T-helper 1 cell (primary cell): Measurements from ENCODE around the gene ARHGAP24.
"Not testable (repeated sequence)": the region's sequence is repeated elsewhere in the genome, so short reads cannot be mapped to it uniquely, and the experiment has no call there.

Source experiments
- DNase-seq, 5 donors: peaks; one replicate each; pipeline ENCODE4 v3.0.0-alpha.2; 2012 to 2020

Gene ARHGAP24

DNA sequence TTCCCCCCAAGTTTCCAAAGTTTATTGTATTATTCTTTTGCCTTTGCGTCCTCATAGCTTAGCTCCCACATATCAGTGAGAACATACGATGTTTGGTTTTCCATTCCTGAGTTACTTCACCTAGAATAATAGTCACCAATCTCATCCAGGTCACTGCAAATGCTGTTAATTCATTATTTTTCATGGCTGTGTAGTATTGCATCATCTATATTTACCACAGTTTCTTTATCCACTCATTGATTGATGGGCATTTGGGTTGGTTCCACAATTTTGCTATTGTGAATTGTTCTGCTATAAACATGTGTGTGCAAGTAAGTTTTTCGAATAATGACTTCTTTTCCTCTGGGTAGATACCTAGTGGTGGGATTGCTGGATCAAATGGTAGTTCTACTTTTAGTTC, 43.6 kb downstream of the ARHGAP24 start:
- not testable (repeated sequence) for DNase-seq

GRCh38 chr4:85520765-85521749, 46.1 kb downstream of the ARHGAP24 start:
- no peak for DNase-seq

DNA sequence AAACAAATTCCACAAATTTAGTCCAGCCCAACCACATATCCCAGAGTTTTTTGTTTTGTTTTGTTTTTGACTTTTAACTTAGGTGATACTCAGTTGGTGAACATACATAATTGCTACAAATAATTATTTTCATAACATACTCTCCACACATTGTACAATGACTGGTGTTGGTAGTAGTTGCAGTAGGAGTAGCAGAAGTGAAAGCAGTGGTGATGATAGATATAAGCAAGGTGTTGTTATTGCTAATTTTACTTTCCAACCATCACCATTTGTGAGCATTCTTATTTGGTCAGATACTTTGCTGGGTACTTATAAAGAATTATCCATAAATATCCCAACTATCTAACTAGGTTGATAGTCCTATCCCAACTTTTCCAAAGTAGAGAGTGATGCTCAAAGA, 47.3 kb downstream of the ARHGAP24 start:
- no peak for DNase-seq

- no peak for DNase-seq
Measured at GRCh38 chr4:85522836-85523235, 47.9 kb downstream of the ARHGAP24 start.

GRCh38 chr4:85527815-85528214, 52.9 kb downstream of the ARHGAP24 start:
- DNase-seq: no peak

GRCh38 chr4:85531560-85532341, 56.8 kb downstream of the ARHGAP24 start:
- DNase-seq: no peak

DNA sequence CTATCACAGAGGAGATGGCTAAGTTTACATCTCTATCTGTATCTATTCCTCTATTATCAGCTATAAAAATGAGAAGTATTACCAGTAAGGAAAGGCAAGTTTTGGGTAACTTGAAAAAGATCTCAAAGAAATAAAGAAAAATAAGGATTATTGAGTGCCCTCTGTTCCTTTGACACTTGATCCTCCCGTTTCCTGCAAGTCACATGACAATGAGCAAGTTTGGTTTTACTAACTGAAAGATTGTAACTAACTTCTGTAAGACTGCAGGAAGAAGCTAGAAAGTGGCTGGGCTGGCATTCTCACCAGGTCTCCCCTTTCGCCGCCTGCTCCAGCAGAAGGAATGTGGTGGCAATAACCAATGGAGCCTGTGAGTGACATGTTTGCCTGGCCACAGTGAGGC, 59.2 kb downstream of the ARHGAP24 start:
- DNase-seq: no peak

DNA sequence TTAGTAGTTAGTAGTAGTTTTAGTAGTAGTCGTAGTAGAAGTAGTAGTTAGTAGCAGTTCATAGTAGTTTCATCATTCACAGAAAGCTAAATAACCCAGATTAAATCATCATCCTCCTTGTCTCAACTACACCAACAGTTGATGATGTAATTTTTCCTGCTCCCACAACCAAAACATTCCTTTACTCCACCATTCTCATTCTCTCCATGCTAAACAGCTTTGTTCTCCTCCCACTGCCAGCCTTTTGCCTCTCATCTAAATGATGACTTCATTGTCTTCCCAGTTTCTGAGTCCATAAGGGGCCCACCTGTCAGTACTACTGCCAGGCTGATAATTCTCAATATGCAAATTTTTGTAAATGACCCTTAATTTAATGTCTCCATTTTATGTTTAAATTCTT, 68.9 kb downstream of the ARHGAP24 start:
- DNase-seq: no peak

GRCh38 chr4:85544751-85545150, 69.8 kb downstream of the ARHGAP24 start:
- DNase-seq: no peak

GRCh38 chr4:85548116-85548515, 73.2 kb downstream of the ARHGAP24 start:
- DNase-seq: no peak

GRCh38 chr4:85548841-85549240, 73.9 kb downstream of the ARHGAP24 start:
- DNase-seq: no peak

- no peak for DNase-seq
Measured at GRCh38 chr4:85555206-85555605, 80.3 kb downstream of the ARHGAP24 start.

DNA sequence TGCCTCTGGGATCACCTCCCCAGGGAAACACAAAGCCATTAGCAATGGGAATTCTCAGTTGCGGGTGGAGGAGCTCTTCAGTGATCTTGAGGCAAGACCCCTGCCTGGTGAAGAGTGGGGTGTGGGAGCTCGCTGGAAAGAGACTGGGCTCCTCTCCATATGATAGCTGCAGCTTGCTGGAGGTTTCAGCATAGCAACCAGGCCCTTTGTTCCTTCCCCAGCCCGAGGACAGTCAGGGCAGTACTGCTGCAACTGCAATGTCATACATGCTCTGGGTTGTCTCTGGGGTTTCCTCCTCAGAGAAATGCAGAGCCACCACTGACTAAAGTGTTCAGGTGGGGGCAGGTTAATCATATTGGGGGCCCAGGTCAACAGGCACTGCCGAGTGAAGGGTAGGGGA, 81.3 kb downstream of the ARHGAP24 start:
- DNase-seq: no peak

DNA sequence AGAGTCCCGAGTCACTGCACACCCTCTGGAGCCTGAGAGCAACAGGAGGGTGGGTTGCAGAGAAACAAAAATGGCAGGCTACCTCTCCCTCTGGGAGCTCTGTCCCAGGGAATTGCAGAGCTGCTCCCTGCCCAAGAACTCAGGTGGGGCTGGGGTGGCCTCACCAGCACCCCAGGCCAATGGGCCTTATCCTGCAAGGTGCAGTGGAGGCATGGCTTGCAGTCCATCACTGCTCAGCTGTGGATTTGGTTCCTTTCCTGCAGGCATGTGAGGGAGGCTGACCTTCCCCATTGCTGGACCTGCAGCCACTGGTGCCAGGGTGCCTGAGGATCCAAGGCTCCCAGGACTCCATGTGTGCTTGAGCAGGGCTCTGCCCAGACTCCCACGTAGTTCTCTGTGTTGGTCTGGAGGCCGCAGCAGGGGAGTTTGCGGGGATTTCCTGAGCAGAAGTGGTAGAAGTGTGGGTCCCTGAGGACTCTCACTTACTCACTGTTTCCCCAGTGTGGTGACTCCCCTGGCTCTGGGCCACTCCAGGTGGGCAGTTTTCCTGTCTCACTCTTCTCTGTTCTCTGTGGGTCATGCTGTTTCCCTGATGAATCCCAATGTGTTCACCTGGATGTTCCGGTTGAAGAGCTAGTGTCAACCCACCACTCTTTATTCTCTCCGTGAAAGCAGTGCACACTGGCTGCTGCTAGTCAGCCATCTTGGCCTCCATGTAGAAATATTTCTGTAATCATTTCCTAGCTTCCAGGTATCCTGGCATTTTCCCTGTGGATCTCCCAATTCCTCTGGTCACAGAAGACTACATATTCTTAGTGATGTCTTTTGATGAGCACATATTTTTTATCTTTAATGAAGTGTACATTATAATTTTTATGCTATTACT, 82.3 kb downstream of the ARHGAP24 start:
- no peak for DNase-seq

GRCh38 chr4:85565761-85566480, 91.0 kb downstream of the ARHGAP24 start:
- no peak for DNase-seq

DNA sequence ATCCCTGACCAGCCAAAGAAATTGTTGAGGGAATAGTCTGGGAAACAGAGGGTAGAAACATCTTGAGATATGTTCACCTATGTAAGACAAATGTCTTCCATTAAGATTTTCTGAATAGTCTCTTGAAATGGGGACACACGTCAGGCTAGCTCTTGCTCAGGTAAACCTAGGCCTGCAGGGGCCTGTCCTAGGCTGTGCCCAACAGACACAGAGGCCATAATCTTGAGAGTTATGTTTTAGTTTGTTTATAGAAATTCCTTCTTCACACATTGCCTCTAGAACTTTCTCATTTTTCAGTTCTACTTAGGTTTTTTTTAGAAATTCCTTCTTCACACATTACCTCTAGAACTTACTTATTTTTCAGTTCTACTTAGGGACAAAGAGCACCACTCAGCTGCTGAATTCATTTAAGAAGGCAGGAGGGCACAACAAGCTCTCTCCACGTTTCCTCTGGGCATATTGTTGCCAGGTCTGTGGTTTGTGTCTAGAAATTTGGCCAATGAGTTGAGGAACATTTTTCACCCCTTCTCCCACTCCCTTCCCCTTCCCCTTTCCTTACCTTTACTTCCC, 94.9 kb downstream of the ARHGAP24 start:
- no peak for DNase-seq

DNA sequence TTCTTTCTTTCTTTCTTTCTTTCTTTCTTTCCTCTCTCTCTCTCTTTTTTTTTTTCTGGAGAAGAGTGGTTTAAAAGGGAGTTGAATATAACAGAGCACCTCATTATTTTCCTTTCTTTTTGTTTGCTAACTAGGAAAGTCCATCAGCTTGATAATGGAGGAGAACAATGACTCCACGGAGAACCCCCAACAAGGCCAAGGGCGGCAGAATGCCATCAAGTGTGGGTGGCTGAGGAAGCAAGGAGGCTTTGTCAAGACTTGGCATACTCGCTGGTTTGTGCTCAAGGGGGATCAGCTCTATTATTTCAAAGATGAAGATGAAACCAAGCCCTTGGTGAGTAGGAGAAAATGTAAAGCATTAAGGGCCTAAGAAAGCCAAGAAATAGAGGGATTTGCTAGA, 95.4 kb downstream of the ARHGAP24 start:
- no peak for DNase-seq

- no peak for DNase-seq
Measured at GRCh38 chr4:85571008-85571407, 96.1 kb downstream of the ARHGAP24 start.

DNA sequence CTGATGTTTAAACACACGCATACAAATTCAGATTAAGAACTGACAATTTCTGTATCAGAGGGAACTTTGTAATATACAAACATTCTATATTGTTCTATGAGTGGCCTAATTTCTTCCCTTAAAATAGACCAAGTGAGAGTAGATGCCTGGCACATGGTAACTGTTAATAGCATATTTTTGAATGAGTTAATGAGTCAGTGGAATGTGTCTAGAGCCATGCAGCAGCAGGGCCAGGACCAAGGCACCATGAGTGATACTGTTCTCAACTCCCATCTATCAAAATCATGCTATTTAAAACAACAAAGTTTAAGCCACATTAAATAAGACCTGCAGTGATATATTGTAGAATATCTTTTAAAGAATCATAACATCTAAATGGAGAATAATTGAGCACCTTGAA, 98.3 kb downstream of the ARHGAP24 start:
- DNase-seq: no peak

GRCh38 chr4:85577307-85577706, 102.4 kb downstream of the ARHGAP24 start:
- no peak for DNase-seq

DNA sequence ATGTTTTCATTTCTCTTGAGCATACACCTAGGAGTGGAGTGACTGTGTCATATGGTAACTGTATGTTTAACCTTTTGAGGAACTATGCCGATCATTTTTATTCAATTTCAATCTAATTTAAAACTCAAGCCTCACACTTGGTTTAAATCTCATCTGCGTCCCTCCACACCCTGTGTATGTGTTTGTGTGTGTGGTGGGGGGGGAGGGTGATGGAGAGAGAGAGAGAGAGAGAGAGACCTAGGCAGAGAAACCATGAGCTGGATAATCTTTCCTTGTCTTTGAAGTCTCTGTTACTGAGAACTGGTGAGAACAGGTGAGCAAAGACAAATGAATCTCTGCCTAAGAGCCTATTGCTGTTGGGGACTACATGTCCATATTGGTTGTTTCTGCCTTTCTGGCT, 105.0 kb downstream of the ARHGAP24 start:
- DNase-seq: no peak

- DNase-seq: no peak
Measured at GRCh38 chr4:85580489-85580888, 105.5 kb downstream of the ARHGAP24 start.
